ENCODE data around the gene OR4A16. TPM values are rescaled to one million over a fixed set of nuclear protein-coding genes. Genes with fewer than 3 reads are reported as not detected.

Gene OR4A16
- total RNA-seq (2012; rRNA removed) (not detected in 2 replicates), polyA plus RNA-seq (2012; rRNA removed) (not detected in 2 replicates), Bru-seq, nascent RNA (not detected), BruChase-seq, experiment 1, labeled RNA remaining after a 6-hour chase (not detected), BruChase-seq, experiment 2, labeled RNA remaining after a 2-hour chase (not detected)
- polyA plus RNA-seq (2012; cell fraction: cytosol; rRNA removed), result not detected in 2 replicates
- polyA plus RNA-seq (2012; cell fraction: nucleus; rRNA removed; ENCODE audit: low replicate concordance), result not detected in 2 replicates
- long read RNA-seq, result 0 reads

DNA sequence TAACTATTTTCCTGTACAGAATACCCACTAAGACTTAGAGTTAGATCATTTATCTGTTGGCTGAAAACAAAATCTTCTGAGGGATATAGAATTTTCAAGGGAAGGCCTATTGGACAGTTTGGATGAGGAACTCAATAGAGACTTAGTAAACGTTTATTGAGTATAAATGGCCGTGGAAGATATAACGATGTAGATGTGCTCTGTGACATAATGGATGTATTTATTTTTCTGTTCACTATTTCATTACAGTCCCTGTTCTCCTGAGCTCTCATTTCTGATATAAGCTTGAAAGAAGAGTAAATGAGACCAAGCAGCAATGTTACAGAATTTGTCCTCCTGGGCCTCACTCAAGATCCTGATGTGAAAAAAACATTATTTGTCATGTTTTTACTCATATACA lies at the start of gene OR4A16:
Gene OR4A16, plus strand, starts transcription at position 301 of the 400 bp plus-strand sequence. Its CDS starts 0 bp downstream, at position 301.
- DNase-seq (no peak), ATAC-seq (ENCODE audit: low read depth) (no peak)
- H2AFZ ChIP-seq (replicated peaks; ENCODE audit: low read length, poor library complexity), result no peak within 1 kb of the TSS
- no peak within 1 kb of the TSS for H4K91ac ChIP-seq (ENCODE audit: insufficient read depth, low read depth, low read length)
- H3K18ac ChIP-seq (ENCODE audit: low read depth, low read length), result no peak within 1 kb of the TSS
- no peaks in the 10 kb centered on the region for H3K27me3 ChIP-seq (ENCODE audit: control insufficient read depth, insufficient read depth, low read length)
- POLR2A ChIA-PET (ENCODE audit: unreplicated experiment), result no interaction called here
- H2BK5ac ChIP-seq (ENCODE audit: low read depth, low read length, poor library complexity, severe bottlenecking), result no peak within 1 kb of the TSS
- H3K56ac ChIP-seq (ENCODE audit: extremely low read depth, insufficient read depth, low read length), result no peak within 1 kb of the TSS
- TF ChIP-seq SMC3 (IDR thresholded peaks at IDR 0.05; ENCODE audit: low read depth, low read length) (no peak), BHLHE40 (IDR thresholded peaks at IDR 0.05; ENCODE audit: low read depth, low read length) (no peak), USF2 (IDR thresholded peaks at IDR 0.05; ENCODE audit: low read depth, low read length) (no peak), POLR2A (IDR thresholded peaks at IDR 0.05; ENCODE audit: low read depth, low read length) (no peak), FOS (IDR thresholded peaks at IDR 0.05; ENCODE audit: low read depth, low read length) (no peak), RCOR1 (IDR thresholded peaks at IDR 0.05; ENCODE audit: insufficient replicate concordance, low read length) (no peak), MAZ (IDR thresholded peaks at IDR 0.05; ENCODE audit: borderline replicate concordance, low read depth, low read length) (no peak), RFX5 (IDR thresholded peaks at IDR 0.05; ENCODE audit: low read depth, low read length) (no peak), NFE2L2 (IDR thresholded peaks at IDR 0.05; ENCODE audit: low read depth, low read length) (no peak), ELK1 (IDR thresholded peaks at IDR 0.05; ENCODE audit: borderline replicate concordance, low read depth, low read length) (no peak), CEBPB (IDR thresholded peaks at IDR 0.05; ENCODE audit: low read depth, low read length) (no peak), RAD21 (IDR thresholded peaks at IDR 0.05; ENCODE audit: low read length) (no peak), MXI1 (IDR thresholded peaks at IDR 0.05; ENCODE audit: borderline replicate concordance, low read depth, low read length) (no peak), MAFK (IDR thresholded peaks at IDR 0.05; ENCODE audit: low read depth, low read length) (no peak), CHD1 (IDR thresholded peaks at IDR 0.05; ENCODE audit: low read depth, low read length) (no peak)
- TF ChIP-seq, protein P1, sequence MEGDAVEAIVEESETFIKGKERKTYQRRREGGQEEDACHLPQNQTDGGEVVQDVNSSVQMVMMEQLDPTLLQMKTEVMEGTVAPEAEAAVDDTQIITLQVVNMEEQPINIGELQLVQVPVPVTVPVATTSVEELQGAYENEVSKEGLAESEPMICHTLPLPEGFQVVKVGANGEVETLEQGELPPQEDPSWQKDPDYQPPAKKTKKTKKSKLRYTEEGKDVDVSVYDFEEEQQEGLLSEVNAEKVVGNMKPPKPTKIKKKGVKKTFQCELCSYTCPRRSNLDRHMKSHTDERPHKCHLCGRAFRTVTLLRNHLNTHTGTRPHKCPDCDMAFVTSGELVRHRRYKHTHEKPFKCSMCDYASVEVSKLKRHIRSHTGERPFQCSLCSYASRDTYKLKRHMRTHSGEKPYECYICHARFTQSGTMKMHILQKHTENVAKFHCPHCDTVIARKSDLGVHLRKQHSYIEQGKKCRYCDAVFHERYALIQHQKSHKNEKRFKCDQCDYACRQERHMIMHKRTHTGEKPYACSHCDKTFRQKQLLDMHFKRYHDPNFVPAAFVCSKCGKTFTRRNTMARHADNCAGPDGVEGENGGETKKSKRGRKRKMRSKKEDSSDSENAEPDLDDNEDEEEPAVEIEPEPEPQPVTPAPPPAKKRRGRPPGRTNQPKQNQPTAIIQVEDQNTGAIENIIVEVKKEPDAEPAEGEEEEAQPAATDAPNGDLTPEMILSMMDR (conservative IDR thresholded peaks at IDR 0.05; ENCODE audit: low read depth, low read length), result no peak
- H3K27ac ChIP-seq (ENCODE audit: insufficient read depth, low read length), result no peak within 1 kb of the TSS
- H3K4me1 ChIP-seq (ENCODE audit: control insufficient read depth, insufficient read depth, low read length), result no peaks in the 10 kb centered on the region
- no peak within 1 kb of the TSS for H2BK15ac ChIP-seq (ENCODE audit: low read depth, low read length)
- no peak within 1 kb of the TSS for H2AK9ac ChIP-seq (replicated peaks; ENCODE audit: low read depth, low read length, poor library complexity)
- H3K23ac ChIP-seq (ENCODE audit: low read depth, low read length), result no peak within 1 kb of the TSS
- no peaks in the 10 kb centered on the region for H3K36me3 ChIP-seq (ENCODE audit: control insufficient read depth, insufficient read depth, low read length)
- no peak within 1 kb of the TSS for H3K9ac ChIP-seq (ENCODE audit: low read depth, low read length)
- no peak within 1 kb of the TSS for H2AK5ac ChIP-seq (ENCODE audit: low read depth, low read length)
- H3K4me2 ChIP-seq (ENCODE audit: low read depth, low read length), result no peak within 1 kb of the TSS
- H3K4ac ChIP-seq (ENCODE audit: low read depth, low read length), result no peak within 1 kb of the TSS
- in situ Hi-C loops (cut with MboI; ENCODE audit: low sequenced_read_pairs) (no loop called here), intact Hi-C loops (cut with micrococcal nuclease) (no loop called here), dilution Hi-C loops (cut with HindIII; ENCODE audit: low sequenced_read_pairs, unreplicated experiment) (no loop called here)
- H3K9me1 ChIP-seq (ENCODE audit: insufficient read depth, low read length), result no peaks in the 10 kb centered on the region
- no peak within 1 kb of the TSS for H4K5ac ChIP-seq (ENCODE audit: low read depth, low read length)
- no peaks in the 10 kb centered on the region for H4K20me1 ChIP-seq (ENCODE audit: insufficient read depth, low read length)
- H2BK20ac ChIP-seq (ENCODE audit: low read depth, low read length), result no peak within 1 kb of the TSS
- H3K4me3 ChIP-seq (ENCODE audit: insufficient read depth, low read depth, low read length), result no peak within 1 kb of the TSS
- H2BK120ac ChIP-seq (ENCODE audit: low read depth, low read length), result no peak within 1 kb of the TSS
- no peaks in the 10 kb centered on the region for H3K79me1 ChIP-seq (ENCODE audit: low read depth in 1 of 2, low read length in 2 of 2)
- no peak within 1 kb of the TSS for H4K8ac ChIP-seq (ENCODE audit: low read depth in 2 of 2, low read length in 2 of 2)
- peaks cover 5% of the 10 kb centered on the region; the same call in 1 of the 2 replicates for H3K9me3 ChIP-seq (ENCODE audit: control insufficient read depth, insufficient read depth, low read length)
- CTCF ChIA-PET, result no interaction called here
- WGBS, 2 experiments (ENCODE audit: extremely low coverage in 2 of 2, insufficient read length in 1 of 2), result no CpG with 5 or more reads among the region's 3 CpGs
- BruUV-seq (replicated peaks), result no TSS peak
- no peak within 1 kb of the TSS for H3K14ac ChIP-seq (replicated peaks; ENCODE audit: low read depth, low read length)
